ENCODE measurements around the gene RPL3.

RPL3 gene

DNA sequence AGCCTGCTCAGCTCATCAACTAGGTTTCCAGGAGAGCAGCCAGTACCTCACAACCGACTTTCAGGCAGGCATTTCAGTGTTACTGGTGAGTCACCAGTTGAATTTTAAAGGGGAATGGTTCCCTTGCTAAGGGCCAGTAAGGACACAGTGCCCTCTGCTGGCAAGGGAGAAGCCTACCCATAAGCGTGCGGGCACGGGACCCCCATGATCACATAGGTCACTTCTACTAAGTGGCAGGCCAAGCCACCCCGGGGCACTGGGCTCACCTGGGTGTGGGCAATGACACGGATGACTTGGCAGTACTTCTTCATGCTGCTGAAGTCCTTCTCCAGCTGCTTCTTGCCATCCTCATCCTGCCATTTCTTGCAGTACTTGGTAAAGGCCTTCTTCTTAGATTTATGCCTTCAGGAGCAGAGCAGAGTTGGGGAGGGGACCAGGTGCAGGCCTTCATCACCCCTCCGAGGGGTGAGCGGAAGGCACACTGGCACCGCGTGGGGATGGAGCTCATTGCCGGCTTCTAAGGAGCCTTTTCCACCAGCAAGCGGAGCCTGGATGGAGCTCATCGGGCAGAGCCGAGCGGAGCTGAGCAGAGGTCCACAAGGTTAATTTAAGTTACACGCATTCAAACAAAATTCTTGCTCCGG, 2.9 kb downstream of the RPL3 start:
- DNase-seq: no peak

DNA sequence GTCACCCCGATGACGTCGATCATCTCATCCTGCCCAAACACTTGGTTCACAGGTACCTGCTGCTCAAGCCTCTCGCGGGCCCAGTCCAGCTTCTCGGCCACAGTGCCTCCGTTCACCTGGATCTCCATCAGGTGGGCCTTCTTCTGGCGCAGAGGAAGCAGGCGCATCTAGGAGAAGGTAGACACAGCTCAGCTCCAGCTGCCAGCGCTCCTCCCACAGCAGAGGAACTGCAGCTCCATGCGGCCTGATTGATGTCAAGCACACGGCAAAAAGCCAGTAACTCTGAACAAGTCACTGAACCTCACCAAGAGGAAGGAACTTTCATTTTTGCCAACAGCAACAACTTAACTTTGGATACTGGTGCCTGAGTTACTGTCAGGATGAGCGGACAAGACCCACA, 4.0 kb downstream of the RPL3 start:
- DNase-seq: no peak

DNA sequence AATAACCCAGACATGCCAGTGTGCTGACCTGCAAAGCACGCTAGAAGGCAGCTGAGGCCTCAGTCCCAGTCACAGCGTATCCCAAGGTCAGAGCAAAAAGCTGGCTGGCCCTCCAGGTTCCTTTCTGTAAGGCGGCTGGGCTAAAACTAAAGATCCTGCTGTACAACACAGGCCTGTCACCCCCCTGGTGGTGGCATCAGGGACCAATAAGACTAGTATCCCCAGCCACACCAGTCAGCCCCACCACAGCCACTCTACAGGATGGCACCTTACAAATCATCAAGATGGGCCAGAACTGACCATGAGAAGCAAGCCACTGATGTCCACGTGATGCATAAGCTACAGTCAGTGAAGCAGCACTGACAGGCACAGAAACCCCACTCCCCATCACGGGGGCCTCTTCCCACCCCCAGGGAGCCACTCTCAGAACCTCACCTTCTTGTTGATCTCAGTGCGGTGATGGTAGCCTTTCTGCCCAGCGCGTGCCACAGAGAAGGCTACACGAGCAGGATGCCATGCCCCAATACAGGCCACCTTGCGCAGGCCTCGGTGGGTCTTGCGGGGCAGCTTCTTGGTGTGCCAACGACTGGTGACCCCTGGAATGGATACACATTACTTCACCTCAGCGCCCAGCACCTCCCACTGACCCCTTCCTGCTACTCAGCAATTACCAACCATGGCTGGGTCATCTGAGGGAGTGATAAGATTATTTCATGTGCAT, 5.0 kb downstream of the RPL3 start:
- DNase-seq: no peak

DNA sequence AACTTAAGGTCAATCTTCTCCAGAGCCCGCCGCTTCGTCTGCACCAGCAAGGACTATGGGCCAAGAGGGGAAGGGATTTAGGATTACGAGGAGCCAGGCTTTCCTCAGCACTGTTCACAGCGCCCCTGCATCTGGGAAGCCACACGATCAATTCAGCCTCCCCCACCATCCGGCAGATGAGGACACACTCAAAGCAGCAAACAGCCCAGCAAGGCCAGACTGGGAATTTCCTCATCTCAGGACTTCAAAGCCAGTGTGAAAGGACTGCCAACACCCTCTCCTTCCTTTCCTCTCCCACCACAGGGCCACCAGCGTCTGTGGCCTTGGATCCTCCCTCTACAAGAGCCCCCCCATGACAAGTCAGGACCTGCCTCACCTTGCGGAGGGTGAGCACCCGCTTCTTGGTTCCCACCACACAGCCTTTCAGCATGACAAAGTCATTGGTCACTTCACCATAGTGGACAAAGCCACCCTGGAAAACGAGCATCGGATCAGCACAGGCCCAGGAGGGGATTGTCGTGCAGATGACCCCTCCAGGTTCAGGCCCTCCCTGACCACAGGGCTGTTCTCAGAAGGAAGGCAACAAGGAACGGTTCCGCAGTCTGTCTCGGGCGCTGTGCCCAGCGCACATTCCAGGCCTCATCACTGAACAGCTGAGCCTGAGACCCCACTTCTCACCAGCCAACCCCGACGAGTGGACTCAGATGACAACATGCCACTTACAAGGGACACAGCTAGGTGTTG, 6.0 kb downstream of the RPL3 start:
- DNase-seq: no peak

DNA sequence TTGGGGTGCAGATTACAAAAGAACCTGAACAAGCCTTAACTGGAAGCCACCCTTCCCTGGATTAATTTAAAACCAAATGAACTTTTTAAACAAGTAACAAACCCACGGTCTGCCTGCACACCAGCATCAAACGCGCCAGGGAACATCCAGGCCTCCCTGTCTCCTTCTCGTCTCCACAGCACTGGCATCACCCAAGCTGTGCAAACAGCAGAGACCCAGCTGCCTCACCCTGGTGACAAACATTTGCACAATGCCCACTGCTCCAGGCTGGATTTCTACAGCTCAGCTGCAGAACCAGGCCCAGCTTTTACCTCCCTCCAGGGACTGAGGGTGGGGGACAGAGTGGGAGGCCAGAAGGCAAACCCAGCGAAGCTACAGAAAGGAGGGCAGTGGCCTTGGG, 7.0 kb downstream of the RPL3 start:
- DNase-seq: no peak

DNA sequence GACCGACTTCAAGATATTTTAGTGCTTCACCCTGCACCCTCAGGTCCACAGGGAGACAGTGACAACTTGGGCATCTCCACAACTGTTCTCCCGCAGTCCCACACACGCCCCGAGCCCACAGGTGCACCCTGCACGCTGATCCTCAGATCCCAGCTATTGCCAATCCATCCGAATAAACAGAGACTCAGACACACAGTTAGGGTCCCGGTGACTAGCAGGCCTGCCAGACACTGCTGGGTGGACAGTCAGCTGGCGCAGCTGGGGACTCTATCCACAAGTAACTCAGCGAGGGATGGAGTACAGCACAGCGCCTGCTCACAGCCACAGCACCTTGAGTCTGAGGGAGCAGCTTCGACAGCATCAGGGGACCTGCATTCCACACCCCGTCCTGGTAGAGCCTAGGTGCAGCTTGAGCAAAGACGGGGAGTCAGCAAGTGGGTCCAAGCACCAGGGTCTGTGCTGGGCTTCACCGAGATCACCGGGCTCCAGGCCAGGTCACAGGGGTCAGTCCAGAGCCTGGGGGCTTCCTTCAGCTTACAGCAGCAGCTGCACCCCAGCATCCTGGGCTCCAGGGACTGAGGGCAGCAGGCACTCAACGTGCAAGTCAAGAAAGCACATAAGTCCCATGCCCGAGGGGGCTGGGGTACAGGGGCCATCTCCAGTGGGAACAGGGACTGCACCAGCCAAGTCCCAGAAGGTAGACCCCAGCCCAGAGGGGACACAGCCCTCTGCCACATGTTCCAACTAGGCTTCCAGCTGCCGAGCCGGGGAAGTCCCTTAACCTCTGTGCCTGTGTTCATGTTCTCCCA, 7.6 kb downstream of the RPL3 start:
- no peak for DNase-seq

DNA sequence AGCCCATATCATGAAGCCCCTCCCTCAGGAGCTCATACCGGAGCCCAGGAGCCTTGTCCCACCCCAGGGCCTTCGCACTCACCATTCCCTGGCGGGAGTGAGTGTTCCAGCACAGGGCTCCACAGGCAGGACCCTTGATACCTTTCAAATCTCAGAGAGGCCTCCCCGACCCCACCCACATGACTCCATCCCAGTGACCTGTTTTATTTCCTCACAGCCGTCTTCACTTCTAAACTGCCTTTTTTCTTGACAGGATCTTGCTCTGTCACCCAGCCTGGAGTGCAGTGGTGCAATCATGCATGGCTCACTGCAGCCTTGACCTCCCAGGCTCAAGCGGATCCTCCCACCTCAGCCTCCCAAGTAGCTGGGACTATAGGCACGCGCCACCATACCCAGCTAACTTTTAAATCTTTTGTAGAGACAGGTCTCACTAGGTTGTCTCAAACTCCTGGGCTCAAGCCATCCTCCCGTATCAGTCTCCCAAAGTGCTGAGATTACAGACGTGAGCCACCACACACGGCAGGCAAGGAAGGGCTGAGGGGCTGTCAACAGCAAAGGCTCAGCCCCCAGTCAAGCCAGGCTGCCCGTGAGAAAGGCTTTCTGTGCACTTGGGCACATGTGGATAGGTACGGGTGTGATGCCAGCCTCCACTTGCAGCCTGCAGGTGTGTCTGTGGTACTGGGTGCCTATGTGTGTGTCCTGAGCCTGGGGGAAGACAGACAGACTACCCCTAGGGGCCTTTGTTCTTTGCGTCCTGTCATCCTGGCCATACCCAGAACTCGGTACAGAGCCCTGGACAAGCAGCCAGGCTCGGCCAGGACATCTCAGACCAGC, 9.3 kb downstream of the RPL3 start:
- no peak for DNase-seq

DNA sequence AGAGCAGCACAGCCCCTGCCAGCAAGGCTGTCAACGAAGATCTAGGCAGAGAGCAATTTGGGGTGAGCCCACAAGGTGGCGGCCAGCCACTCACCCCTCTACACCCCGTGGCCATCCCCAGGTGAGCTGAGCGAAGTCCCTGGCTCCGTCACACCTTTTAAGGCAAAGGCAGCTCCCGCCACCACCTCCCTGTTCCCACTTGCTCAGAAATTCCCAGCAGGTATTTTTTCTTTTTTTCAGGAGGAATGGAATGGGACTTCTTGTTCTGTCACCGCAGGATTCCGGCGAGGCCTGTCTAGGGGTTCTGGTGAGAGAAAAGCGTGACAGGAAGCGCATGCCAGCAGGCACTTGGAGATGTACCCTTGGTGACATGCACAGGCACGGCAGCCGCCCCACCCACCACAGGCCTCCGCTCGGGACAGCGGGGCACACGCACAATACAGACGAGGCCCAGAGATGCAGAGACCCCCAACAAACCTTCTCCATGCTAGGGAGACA, 10.0 kb downstream of the RPL3 start:
- DNase-seq: no peak

DNA sequence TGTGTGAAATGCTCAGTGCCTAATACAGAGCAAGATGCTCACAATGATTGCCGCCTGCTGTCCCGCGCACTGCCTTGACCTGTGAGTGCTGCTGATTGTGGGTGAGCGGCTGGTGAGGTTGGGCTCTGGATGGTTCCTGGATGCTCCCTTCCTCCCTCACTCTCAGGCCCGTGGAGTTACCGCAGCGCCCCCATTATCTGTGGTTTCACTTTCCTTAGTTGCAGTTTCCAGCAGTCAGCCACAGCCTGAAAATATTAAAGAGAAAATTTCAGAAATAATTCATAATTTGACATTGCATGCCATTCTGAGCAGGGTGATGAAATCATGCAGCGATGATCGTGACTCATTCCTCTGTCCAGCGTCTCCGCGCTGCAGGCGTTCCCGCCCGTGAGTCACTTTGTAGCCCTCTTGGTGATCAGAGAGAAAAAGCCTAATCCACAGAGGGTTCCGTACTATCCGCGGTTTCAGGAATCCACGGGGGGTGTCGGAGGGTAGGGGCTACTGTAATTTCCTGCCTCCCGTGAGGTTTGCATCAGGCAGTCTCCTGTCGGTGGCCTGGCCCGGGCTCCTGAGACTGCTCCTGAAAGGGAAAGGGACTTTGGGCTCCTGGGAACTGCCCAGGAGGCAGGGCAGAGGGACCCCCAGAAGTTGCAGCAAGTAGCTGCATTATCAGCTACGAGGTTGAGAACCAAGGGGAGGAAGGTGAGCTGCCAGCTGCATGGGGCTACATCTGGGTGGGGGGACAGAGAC, 10.6 kb downstream of the RPL3 start:
- no peak for DNase-seq

DNA sequence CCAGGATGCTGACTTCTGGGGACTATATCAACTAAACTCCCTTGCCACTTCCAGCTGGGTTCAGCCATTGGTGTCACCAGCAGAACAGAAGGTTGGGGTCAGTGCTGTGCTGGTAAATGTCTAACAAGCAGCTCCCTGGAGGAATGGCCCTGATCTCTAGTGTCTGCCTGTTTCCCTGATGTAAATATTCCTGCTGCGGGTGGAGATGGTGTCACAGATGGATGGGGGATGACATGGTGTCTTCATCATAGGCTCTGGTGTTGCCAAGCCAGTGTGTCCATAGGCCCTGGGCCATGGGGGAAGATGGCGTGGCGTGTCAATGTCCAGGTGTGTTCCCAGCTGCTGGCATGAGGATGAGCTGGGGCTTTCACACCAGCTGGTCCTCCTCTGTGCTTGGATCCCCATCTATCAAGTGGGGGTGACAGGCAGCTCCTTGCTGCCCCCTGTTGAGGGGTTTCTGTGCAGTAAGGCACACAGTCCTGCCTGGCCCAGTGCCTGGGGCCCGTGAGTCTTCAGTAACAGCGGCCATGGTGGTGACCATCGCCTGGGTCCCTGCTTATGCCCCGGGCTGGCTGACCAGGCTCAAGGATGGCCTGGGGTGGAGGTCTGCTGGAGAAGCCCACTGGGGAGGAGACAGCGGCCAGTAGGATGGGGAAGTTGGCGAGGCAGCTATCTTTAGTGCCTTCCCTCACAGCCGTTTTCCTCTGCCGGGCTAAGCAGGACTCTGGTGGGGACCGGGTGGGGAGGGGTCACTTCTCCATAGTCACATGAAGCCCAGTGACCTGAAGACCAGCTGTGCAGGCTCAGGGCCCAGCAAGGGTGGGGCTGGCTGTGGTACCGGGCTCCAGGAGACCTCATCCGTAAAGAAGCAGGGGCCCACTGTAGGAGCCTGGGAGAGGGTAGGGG, 12.7 kb downstream of the RPL3 start:
- no peak for DNase-seq

DNA sequence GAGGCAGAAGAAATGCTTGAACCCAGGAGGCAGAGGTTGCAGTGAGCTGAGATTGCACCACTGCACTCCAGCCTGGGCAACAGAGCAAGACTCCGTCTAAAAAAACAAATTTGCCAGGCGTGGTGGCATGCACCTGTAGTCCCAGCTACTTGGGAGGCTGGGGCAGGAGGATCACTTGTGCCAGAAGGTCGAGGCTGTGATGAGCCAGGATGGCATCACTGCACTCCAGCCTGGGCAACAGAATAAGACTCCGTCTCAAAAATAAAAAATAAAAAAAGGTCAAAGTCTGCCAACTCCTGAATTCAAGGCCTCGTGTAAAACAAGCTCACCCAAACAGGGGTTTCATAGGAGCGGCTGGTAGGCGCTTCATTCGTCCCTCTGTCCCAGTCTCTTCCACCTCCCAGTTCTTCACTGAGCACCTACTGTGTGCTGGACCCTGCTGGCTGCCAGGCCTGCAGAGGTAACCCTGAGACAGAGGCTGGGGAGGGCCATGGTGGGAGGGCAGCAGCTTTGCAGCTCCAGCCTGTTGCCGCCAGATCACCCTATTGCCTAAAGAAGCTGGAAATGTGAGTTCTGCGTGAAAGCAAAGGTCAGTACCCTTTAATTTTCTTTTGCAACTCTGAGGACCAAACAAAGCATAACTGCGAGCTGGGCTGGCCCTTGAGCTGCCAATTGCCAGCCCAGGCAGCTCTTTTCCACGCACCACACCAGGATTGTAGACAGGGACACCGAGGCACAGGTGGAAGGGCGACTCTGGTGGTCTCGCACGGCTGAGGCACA, 15.3 kb downstream of the RPL3 start:
- no peak for DNase-seq

DNA sequence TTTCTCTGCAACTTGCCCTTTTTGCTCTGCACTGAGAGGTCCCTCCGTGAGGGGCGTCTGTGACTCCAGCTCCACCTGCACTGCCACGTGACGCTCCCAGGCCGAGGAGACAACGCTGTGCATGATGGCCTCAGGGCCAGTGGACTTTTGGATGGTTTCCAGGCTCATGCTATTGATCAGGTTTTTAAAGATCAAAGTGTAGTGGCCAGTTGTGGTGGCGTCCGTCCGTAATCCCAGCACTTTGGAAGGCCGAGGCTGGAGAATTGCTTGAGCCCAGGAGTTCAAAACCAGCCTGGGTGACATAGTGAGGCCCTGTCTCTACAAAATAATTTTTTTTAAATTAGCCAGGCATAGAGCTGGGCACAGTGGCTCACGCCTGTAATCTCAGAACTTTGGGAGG, 16.1 kb downstream of the RPL3 start:
- no peak for DNase-seq

DNA sequence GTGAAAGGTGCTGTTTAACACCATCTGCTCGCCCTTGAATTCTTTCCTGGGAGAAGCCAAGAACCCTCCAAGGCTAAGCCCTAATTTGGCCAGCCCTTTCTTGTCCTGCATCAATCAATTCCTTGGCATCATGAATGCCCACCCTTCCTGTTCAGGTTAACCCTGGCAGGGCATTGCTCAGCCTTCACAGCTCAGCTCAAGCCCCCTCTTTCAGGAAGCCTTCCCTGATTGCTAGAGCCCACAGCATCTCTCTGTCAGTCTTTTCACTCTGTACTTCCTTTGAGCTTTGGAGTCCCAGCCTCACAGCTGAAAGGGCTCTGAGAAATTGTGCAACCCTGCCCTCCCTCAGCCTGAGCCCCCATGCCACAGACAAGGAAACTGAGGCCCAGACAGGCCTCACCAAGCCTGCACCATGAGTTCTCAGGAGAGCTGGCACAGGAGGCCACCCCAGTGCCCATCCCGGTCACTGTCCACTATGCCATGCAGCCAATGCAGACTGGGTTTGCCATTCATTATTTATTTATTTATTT, 16.9 kb downstream of the RPL3 start:
- no peak for DNase-seq

DNA sequence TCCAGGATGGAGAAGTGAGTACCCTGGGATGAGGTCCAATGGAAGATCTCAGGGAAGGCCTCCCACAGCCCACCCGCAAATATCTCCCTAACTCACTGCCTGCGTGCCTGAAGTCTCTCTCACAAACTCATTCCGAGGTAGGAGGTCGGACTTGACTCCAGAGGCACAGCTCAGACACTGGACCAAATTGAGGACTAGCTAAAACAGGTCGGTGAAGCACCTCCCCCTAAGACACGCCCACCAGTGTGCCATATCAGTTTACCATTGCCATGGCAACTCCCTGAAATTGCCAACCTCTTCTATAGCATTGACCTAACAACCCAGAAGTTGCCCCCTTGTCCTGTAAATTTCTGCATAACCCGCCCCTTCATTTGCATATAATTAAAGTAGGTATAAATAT, 17.5 kb downstream of the RPL3 start:
- no peak for DNase-seq

DNA sequence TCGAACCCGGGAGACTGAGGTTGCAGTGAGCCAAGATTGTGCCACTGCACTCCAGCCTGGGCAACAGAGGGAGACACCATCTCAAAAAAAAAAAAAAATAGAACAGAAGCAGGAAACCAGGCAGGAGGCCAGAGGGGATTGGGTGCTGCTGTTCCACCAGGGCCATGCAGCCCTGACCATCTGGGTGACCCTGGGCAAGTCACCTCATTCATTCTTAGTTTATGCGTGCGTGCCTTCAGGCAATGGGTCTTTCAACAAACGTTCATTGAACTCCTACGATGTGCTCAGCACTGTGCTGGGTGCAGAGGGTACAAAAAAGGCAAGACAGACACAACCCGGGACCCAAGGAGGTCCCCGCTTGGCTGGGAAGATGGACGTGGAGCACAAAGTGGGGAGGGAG, 18.3 kb downstream of the RPL3 start:
- DNase-seq: no peak

DNA sequence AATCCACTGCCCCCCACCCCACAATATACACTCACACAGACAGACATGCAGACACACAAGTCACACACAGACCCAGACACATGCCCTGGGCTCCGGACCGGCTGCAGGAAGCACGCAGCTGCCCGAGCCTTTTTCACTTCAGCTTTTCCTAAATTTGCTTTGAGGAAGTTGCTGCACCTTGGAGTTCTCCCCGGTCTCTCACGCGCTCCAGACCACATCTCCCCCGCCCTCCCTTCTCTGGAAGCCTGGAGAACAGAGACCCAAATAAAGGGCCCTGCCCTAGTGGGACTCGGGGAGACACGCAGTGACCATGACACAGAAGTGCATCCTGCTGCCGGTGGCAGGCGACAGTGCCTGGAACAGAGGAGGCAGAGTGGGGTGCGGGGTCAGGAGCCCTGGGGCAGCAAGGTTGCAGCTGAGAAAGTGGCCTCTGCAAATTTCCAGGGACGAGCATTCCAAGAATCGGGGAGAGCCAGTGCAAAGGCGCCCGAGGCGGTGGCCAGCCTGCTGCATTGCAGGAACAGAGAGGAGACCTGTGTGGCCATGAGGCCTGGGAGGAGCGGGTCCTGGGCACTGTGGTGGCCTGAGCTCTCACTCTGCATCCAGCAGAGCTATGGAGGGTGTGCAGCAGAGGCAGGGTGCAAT, 19.1 kb downstream of the RPL3 start:
- DNase-seq: no peak

DNA sequence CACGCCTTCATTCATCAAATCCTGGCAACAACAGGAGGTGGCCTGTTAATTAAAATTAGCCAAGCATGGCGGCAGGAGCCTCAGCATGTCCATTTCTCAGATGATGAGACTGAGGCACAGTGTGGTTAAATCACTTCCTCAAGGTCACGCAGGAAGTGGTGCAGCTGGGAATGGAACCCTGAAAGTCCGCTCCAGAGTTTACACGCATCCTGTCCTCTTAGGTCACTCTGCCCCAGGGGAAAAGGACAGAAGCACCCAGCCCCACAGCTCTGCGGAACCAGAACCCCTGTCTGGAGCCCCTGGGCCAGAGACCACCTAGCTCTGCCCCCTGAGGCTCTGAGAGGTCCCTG, 19.6 kb downstream of the RPL3 start:
- DNase-seq: no peak

DNA sequence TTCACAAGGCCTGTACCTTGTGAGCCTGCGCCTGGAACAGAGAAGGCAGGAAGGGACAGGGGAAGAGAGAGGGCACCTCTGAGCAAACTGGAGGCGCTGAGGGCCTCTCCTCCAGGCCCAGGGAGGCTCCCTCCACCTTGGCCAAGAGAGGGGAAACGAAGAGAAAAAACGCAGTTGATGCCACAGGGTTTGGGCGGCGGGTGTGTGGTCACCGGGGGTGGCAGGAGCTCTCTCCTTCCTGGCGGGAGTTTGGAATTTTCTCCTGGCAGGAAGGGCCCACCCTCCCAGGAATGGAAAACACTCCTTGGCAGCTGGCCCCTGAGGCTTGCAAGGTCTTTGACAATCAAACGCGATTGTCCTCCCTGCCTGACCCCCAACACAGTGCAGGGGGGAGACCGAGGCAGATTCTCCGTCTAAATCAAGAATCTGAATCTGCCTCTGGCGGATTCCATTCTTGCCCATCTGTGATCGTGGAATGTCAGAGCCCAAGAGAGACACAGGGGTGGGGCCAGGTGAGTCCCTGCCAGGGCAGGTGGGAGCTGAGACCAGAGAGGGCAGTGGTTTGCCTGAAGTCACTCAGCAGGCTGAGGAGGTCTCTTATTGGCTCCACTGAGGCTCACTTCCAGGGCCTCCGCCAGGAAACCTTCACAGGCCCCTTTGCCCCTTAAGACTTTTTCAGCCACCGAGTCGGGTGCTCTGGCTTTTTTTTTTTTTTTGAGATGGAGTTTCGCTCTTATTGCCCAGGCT, 21.0 kb downstream of the RPL3 start:
- no peak for DNase-seq
